ENCODE data around the gene UGGT2.

DNA sequence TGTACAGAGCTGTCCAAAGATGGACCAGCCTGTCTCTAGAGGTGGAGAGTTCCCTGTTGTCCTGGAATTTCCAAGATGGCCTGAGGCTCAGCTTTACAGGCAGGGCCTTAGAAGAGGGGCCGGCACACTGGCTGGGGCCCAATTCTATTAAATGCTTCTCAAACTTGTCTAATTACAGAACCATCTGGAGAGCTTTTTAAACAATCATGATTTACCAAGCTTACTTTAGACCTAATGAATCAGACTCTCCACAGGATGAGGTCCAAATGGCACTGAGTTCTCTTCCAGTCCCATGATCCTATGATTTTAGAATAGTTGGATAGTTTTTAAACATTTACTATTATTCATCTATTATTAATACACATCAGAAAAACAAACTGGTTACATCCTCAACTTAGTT, 252.8 kb downstream of the UGGT2 start:
- TF ChIP-seq, protein P1, sequence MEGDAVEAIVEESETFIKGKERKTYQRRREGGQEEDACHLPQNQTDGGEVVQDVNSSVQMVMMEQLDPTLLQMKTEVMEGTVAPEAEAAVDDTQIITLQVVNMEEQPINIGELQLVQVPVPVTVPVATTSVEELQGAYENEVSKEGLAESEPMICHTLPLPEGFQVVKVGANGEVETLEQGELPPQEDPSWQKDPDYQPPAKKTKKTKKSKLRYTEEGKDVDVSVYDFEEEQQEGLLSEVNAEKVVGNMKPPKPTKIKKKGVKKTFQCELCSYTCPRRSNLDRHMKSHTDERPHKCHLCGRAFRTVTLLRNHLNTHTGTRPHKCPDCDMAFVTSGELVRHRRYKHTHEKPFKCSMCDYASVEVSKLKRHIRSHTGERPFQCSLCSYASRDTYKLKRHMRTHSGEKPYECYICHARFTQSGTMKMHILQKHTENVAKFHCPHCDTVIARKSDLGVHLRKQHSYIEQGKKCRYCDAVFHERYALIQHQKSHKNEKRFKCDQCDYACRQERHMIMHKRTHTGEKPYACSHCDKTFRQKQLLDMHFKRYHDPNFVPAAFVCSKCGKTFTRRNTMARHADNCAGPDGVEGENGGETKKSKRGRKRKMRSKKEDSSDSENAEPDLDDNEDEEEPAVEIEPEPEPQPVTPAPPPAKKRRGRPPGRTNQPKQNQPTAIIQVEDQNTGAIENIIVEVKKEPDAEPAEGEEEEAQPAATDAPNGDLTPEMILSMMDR (conservative IDR thresholded peaks at IDR 0.05) = no peak
- TF ChIP-seq ZFX (IDR thresholded peaks at IDR 0.05) = no peak

All from C4-2B (cell line).